Mucosa of gallbladder (tissue), 1 donor: ENCODE measurements around the gene CRYAA. TPM values are rescaled to one million over a fixed set of nuclear protein-coding genes. Genes with fewer than 3 reads are reported as not detected.
"Not testable (repeated sequence)": the region's sequence is repeated elsewhere in the genome, so short reads cannot be mapped to it uniquely, and the experiment has no call there.

ENCODE experiments used
- DNase-seq: peaks from one replicate; pipeline ENCODE4 v3.0.0-alpha.2; 2020; ENCODE audit warnings: low spot score
- total RNA-seq: library from RNA; stranded (reverse); gene quantifications from one replicate; pipeline ENCODE4 v1.2.1, GENCODE V29; 2021
- donor health status: DM: no; HTN: no; CAD: no.

Gene CRYAA
- total RNA-seq, 1 donor from 2014 or later = not detected

GRCh38 chr21:43177043-43177906 lies 8.5 kb downstream of the CRYAA start:
- not testable (repeated sequence) for DNase-seq

- not testable (repeated sequence) for DNase-seq
These were observed 9.5 kb downstream of the CRYAA start for GRCh38 chr21:43178175-43178826.

- not testable (repeated sequence) for DNase-seq
These were observed 12.2 kb downstream of the CRYAA start for GRCh38 chr21:43181033-43181432.

GRCh38 chr21:43187268-43187667 lies 18.5 kb downstream of the CRYAA start:
- not testable (repeated sequence) for DNase-seq

GRCh38 chr21:43187715-43188114 lies 18.9 kb downstream of the CRYAA start:
- DNase-seq = no peak

GRCh38 chr21:43188181-43188580 lies 19.4 kb downstream of the CRYAA start:
- no peak for DNase-seq

GRCh38 chr21:43188592-43189210 lies 19.9 kb downstream of the CRYAA start:
- DNase-seq = peak; percentile 45

GRCh38 chr21:43189936-43190335 lies 21.1 kb downstream of the CRYAA start:
- DNase-seq = no peak

GRCh38 chr21:43190544-43190943 lies 21.7 kb downstream of the CRYAA start:
- DNase-seq = no peak

GRCh38 chr21:43190951-43191350 lies 22.1 kb downstream of the CRYAA start:
- DNase-seq = no peak

- no peak for DNase-seq
These were observed 22.7 kb downstream of the CRYAA start for GRCh38 chr21:43191521-43191920.

- no peak for DNase-seq
These were observed 23.2 kb downstream of the CRYAA start for GRCh38 chr21:43191971-43192370.

GRCh38 chr21:43192501-43193081 lies 23.8 kb downstream of the CRYAA start:
- DNase-seq = no peak

- no peak for DNase-seq
These were observed 24.4 kb downstream of the CRYAA start for GRCh38 chr21:43193088-43193650.

- peak; percentile 10 for DNase-seq
These were observed 25.0 kb downstream of the CRYAA start for GRCh38 chr21:43193651-43194302.

GRCh38 chr21:43194303-43195120 lies 25.7 kb downstream of the CRYAA start:
- DNase-seq = no peak

- peak; percentile 9 for DNase-seq
These were observed 26.6 kb downstream of the CRYAA start for GRCh38 chr21:43195121-43196021.

GRCh38 chr21:43196826-43197225 lies 28.0 kb downstream of the CRYAA start:
- peak; percentile 71 for DNase-seq

GRCh38 chr21:43198376-43198775 lies 29.6 kb downstream of the CRYAA start:
- DNase-seq = no peak
